GM21723 (cell line): ENCODE results near the gene PPIE.
"Not testable (repeated sequence)": the region's sequence is repeated elsewhere in the genome, so short reads cannot be mapped to it uniquely, and the experiment has no call there.

Source experiments
- ATAC-seq: cut with Tn5 transposase; IDR thresholded peaks from one replicate; pipeline ENCODE4 v1.9.1; 2021; ENCODE audit warnings: mild to moderate bottlenecking, moderate library complexity; ENCODE audit not compliant: unreplicated experiment

The PPIE gene

DNA sequence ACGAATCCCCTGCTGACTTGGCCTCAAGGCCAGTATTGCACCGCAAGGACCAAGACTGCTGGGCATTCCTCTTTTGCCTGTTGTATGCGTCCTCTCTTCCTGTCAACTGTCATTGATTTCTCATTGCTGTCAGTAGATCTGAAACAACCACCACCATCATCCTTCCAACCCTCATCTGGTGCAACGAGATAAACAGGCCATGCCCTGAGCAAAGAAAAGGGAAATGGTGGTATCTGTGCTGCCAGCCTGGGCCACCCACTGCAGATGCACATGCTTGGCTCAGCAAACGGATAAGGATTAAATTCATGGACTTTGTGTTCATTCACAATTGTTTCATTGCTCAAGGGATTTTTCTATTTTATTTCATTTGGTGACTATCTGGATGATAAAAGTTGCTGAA is 18.8 kb downstream of the PPIE start:
- no peak for ATAC-seq

- ATAC-seq = no peak
Measured at GRCh38 chr1:39758556-39759435, 20.1 kb downstream of the PPIE start.

DNA sequence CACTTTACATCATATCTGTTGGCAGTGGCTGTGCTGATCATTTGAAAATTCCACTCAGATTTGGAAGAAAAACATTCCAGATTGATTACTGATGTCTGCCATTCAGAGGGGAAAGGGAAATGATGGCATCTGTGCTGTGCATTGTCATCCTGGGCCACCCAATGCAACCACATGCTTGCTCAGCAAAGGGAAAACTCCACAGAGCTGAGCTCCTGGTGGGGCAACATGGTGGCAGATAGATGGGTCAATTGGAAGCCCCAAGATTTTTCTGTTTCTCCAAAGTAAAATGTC is 20.7 kb downstream of the PPIE start:
- ATAC-seq = no peak

GRCh38 chr1:39760074-39761008 is 21.7 kb downstream of the PPIE start:
- no peak for ATAC-seq

- ATAC-seq = no peak
Measured at GRCh38 chr1:39761016-39761415, 22.3 kb downstream of the PPIE start.

DNA sequence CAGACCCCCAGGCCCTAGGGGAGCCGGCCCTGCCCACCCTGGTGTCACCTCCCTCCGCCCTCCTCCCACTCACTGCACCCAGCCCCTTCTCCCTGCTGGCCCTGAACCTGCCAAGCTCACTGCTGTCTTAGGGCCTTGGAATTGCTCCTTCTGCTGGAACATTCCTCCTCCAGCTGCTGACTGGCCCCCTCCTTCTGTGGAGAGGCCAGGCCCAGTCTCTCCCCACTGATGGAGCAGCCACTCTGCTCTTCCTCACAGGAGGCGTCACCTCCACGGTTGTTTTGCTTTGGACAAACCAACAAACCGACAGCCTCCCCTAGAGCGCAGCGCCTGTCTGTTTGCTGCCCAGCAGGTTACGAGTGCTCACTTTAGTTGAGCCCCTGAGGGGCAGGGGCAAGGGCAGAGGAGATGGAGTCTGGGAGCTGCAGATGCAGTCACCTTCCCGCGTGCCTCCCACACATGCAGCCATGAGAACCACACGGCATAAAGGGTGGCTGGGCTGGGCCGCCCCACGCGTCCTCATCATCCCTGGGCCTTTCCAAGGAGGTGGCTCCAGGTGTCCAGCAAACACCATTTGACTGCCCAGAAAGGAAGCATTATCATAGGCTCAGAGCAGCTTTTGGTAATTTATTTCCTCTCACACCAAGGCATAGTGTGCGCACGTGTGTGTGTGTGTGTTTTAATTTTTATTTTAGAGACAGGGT is 23.0 kb downstream of the PPIE start:
- no peak for ATAC-seq

DNA sequence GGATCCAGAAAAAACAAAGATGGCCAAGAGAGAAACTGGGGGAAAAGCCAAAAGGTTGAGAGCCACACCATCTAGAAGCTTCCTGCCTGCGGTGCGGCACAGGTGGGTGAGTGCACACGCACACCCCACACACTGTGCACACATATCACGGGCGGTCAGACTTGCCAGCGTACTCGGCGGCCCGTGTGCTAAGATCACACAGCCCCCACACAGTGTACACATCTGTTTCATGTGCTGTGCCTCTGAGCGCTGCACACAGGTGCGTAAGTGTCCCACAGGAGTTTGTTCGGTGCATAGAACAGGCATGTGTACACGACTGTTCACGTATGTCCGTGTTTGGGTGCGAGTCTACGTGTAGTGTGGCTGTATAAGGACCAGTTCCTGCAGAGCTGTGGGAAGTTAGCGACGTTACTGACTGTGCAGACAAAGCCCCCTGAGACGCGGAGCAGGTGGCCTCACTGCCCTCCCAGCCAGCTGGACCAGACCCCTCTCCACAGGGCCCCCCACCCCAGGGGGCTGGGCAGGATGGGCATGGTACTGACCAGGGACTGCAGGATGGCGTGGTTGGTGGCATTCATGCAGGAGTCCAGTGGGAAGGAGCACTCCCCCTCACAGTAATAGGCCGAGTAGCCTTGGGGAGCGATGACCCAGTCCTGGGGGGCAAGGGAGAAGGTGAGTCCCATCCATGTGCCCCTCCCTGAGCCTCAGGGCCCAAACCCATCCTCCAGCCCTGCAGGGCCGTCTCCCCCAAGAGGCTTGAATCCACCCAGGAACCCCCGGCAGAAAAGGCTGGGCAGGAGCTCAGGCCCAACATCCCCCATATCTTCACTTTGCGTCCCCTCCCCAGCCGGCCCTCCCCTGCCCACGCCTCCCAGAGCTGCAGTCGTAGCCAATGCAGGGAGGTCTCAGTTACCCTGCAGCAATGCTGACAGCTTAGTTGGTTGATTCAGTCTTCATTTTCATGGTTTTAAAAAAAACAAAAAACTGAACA is 24.2 kb downstream of the PPIE start:
- ATAC-seq = no peak

DNA sequence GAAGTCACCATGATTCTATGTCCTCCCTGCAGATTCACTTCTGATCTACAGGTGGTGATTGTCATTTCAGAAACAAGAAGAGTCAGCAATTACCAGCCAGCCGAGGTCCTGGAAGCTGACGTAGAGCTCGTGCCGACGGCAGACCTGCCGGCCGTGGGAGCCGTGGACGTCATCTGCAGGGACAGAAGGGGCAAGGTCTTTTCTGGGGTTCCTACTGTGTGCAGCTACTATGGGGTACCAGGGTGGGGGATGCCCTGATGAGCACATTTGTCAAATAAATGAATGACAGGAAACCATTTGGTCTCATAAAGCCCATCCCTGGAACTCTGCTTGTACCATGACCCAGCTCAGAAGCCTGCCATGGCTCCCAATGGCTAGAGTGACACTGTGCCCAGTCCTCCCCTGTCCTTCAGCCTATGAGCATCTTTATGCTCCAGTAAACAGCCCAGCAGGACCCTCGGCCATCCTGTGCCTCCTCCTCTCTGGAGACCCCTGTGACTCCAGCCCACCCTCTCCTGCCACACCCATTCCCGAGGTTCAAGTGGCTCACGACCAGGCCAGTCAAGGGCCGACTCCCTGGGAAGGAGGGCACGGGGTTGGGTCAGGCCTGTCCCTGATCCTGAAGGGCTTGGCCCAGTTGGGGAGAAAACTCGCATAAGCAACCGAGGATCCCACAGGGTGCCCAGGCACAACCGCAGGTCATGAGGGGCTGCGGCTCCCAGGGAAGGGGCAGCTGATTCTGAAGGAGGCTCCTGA is 25.1 kb downstream of the PPIE start:
- ATAC-seq = not testable (repeated sequence)

DNA sequence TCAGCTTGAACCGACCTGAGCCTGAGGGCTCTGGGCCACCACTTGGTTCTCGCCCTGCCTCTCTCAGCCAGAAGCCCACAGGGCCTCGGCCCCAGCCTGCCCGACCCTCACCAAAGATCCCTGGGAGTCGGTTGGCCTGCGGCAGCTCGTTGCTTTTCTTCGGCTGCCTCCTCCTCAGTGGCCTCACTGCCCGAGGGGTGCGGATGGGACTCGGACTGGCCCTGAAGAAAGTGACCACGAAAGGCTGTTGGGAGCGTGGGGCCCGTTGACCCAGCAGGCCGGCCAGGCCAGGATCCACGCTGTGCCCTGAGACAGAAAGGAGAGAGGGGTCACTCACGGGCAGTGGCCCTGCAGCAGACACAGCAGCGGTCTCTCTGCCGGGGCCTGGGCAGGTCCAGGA is 25.8 kb downstream of the PPIE start:
- not testable (repeated sequence) for ATAC-seq

DNA sequence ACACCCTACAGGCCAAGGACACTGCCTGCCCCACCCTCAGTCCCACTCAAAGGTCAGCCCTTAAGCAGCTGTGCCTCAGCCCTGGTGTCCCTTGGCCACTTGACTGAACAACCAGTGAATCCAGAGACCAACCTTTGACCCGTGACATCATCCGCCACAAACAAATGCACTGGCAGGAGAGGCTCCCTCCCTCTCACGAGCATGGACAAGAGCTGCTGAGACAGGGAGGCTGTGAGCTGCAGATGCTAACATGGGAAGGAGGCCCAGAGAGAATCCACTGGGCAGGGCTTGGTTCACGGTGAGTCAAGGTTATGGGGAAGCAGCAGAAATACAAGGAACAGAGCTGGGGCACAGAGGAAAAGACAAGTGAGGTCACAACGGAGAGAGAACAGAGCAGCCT is 27.8 kb downstream of the PPIE start:
- ATAC-seq = not testable (repeated sequence)

GRCh38 chr1:39769502-39769901 is 30.8 kb downstream of the PPIE start:
- ATAC-seq = not testable (repeated sequence)

GRCh38 chr1:39770100-39771021 is 31.7 kb downstream of the PPIE start:
- ATAC-seq = not testable (repeated sequence)

- not testable (repeated sequence) for ATAC-seq
Measured at GRCh38 chr1:39771022-39771532, 32.4 kb downstream of the PPIE start, which contains the start of gene OXCT2. Gene OXCT2 (minus strand): TSS chr1:39771348. CDS start chr1:39771255, 93 bp downstream.

DNA sequence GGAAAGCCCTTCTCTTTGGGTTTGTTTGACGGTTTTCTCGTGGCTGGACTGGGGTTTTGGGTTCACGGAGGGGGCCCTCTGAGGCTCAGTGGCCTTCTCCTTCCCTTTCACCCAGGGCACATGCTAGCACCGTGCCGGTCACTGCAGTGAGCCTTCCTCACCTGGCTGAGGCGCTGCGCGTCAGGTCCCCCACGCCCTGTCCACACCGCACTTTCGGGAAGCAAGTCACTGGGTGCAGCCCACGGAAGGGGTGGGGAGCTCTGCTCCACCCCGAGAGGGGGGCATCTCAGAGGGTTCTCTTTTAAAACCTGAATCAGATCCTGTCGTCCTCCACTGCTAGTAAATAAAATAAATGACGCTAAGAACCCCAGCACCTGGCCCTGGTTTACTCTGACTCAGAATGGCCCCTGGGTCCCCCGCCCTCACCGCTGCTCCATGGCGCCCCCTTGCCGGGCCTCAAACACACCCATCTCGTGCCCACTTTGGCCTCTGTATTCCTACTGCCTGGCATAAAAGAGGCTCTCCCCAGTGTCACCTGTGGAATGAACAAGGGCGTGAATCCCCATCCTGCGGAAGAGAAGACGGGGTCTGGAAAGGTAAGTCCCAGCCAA is 34.8 kb downstream of the PPIE start:
- not testable (repeated sequence) for ATAC-seq

GRCh38 chr1:39775141-39775540 is 36.5 kb downstream of the PPIE start:
- ATAC-seq = not testable (repeated sequence)

- ATAC-seq = not testable (repeated sequence)
Measured at GRCh38 chr1:39775676-39776399, 37.2 kb downstream of the PPIE start.

GRCh38 chr1:39776400-39776713 is 37.7 kb downstream of the PPIE start:
- ATAC-seq = peak; percentile 78
